GM19395 (cell line): ENCODE results near the gene RETN.

Experiments
- ATAC-seq: cut with Tn5 transposase; IDR thresholded peaks from one replicate; pipeline ENCODE4 v1.9.1; 2021; ENCODE audit warnings: mild to moderate bottlenecking, moderate library complexity; ENCODE audit not compliant: unreplicated experiment

RETN gene

GRCh38 chr19:7681340-7682174, 12.7 kb downstream of the RETN start:
- ATAC-seq: no peak

DNA sequence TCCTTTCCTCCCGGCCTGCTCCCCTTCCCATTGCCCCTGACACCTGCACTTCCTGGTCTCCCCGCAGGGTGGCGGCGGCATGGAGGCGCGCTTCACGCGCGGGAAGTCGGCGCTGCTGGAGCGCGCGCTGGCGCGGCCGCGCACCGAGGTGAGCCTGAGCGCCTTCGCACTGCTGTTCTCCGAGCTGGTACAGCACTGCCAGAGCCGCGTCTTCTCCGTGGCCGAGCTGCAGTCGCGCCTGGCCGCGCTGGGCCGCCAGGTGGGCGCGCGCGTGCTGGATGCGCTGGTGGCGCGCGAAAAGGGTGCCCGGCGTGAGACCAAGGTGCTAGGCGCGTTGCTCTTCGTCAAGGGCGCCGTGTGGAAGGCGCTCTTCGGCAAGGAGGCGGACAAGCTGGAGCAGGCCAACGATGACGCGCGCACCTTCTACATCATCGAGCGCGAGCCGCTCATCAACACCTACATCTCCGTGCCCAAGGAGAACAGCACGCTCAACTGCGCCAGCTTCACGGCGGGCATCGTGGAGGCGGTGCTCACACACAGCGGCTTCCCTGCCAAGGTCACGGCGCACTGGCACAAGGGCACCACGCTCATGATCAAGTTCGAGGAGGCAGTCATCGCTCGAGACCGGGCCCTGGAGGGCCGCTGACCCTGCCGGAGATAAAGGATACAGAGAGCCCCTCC, 13.5 kb downstream of the RETN start:
- no peak for ATAC-seq

GRCh38 chr19:7685546-7686445, 16.9 kb downstream of the RETN start:
- no peak for ATAC-seq

GRCh38 chr19:7687177-7687576, 18.3 kb downstream of the RETN start:
- no peak for ATAC-seq

DNA sequence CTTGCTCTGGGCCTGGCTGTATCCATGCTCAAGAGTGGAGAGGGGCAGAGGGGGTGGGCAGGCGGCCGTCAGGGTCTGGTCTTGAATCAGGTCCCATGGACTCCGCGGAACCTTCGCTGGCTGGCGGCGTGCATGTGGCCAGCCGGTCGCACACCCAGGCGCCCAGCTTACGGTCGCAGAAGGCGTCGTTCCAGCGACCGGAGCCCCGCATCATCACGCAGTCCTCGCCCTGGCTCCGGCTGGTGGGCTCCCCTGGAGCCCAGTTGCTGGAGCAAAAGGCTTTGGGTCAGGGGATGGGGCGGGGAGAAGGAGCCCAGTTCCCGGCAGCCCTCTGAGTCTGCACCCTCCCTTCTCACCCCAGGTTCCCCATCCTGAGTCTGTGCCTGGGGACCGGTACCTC, 20.3 kb downstream of the RETN start:
- ATAC-seq: no peak

GRCh38 chr19:7690779-7691258, 22.0 kb downstream of the RETN start:
- ATAC-seq: no peak

GRCh38 chr19:7691497-7691896, 22.6 kb downstream of the RETN start:
- no peak for ATAC-seq

- no peak for ATAC-seq
Observed at GRCh38 chr19:7692417-7693088, 23.7 kb downstream of the RETN start.

DNA sequence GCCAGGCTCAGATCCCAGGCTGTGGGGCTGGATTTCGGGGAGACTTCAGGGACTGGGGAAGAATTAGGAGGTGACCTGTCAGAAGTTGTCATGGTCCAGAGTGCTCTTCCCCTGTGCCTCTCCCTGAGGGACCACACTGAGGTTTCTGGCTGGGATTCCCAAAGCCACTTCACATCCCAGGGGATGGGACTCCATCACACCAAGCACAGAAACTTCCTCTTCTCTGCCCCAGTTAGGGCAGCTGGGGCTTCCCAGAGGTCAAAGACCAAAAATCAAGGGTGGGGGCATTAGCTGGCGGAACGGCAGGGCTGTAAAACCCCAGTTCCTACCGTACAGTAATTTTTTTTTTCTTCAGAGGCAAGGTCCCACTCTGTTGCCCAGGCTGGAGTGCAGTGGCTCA, 25.6 kb downstream of the RETN start:
- no peak for ATAC-seq

DNA sequence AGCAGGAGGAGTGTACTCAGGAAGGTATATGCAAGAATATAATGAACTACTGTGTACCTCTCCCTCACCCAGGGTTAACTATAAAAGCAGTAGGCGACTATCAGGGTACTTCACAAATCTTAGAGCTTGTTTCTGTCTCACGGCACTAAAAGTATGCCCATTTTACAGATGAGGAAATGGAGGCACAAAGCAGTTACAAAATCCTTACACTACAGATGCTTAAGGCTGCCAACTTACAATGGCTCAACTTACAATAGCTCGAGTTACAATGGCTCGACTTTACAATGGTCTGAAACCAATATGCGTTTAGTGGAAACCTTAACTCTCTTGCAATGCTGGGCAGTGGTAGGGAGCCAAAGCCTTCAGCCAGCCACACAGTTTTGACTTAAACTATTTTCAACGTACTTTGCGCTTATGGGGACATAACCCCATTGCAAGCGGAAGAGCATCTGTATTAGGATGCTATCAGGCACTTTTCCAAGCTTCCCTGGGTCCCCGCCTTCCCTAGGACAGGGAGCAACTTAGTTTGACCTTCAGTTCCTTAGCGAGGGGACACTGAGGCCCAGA, 29.0 kb downstream of the RETN start:
- ATAC-seq: no peak

- ATAC-seq: no peak
Observed at GRCh38 chr19:7698583-7698982, 29.7 kb downstream of the RETN start.

DNA sequence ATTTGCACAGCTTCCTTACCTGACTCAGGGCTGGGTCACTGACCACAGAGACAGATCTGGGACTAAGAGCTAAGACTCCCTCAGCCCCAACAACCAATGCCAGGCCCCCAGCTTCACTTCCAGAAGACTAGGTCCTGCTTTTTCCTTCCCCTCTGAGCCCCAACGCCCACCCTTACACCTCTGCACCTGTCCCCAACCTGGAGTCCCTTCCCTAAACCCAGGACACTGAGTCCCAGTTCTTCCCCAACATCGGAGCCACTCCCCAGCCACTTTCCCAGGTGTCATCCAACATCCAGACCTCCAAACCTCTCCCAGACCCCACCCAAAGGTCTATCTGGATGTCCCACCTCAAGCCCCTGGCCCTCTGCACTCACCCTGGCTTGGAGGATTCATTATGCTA, 30.2 kb downstream of the RETN start:
- ATAC-seq: no peak

GRCh38 chr19:7699417-7700401, 30.9 kb downstream of the RETN start:
- no peak for ATAC-seq

GRCh38 chr19:7701049-7701653, 32.3 kb downstream of the RETN start:
- ATAC-seq: no peak

DNA sequence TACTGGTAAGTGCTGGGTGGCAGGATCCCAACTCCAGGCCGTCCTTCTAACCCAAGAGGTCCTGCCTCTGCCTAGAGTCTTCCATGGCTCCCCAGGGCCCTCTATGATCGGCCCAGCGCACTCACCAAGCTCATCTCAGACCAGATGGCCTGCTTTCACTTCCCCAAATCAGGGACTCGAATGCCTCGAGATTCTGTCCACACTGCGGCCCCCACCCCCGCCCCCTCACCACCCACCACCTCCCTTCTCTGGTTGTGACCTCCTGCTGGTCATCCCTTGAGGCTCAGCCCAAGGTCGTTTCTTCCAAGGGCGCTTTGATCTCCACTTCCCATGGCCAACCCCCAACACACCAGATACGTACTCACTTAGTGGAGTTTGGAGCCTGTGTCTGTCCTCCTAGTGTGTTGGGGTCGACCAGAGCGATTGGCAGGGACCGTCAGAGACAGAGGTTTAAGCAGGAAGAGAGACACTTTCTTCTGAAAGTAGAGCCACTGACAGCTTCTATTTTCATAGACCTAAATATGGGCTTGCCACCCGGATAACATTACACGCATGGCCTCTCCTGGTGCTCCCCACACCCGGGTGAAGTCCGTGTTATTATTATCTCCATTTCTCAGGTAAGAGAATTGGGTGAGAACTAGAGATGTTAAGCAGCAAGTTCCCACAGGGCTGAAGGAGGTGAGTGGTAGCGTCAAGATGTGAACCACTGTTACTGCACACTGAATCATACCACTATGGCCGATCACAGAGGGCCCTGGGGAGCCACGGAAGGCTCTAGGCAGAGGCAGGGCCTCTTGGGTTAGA, 33.0 kb downstream of the RETN start, which contains the start of gene FCER2:
Gene FCER2 (minus strand): TSS at position 478 of the 804 bp plus-strand sequence. CDS start 2,371 bp downstream, outside the sequence.
- peak; percentile 55 for ATAC-seq

DNA sequence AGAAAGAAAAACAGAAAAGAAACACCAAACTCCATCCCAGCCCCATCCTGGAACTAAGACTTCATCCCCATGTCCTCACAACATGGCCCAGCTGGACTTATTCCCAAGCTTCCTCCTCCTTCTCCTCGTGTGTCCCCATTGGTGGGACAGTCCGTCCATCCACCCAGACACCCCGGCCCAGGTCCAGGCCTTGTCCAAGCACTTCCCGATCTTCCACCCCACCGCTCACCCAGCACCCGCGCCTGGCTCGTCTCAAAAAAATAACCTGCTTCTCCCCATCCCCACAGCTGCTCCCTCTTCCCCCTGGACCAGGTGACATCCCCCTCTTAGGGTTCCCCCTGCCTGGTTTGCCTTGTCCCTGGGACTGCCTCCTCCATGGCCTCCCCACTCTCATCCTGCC, 34.5 kb downstream of the RETN start:
- ATAC-seq: no peak

- ATAC-seq: no peak
Observed at GRCh38 chr19:7704280-7705060, 35.6 kb downstream of the RETN start.
